Glutamatergic neuron (in vitro differentiated cells): ENCODE measurements around the gene RBFA. TPM values are rescaled to one million over a fixed set of nuclear protein-coding genes. Genes with fewer than 3 reads are reported as not detected.

Source experiments
- DNase-seq: peaks from one replicate; pipeline ENCODE4 v3.0.0; 2022
- H3K27ac Mint-ChIP-seq: one replicate; pipeline ENCODE4 v1.8.0; 2020; ENCODE audit warnings: mild to moderate bottlenecking, mixed read lengths, inconsistent platforms; ENCODE audit not compliant: unreplicated experiment
- H3K27me3 Mint-ChIP-seq: one replicate; pipeline ENCODE4 v1.8.0; 2020; ENCODE audit warnings: mild to moderate bottlenecking, moderate library complexity, mixed read lengths, inconsistent platforms; ENCODE audit not compliant: unreplicated experiment
- H3K36me3 Mint-ChIP-seq: one replicate; pipeline ENCODE4 v1.8.0; 2020; ENCODE audit warnings: mild to moderate bottlenecking, mixed read lengths, inconsistent platforms; ENCODE audit not compliant: unreplicated experiment
- H3K4me1 Mint-ChIP-seq: one replicate; pipeline ENCODE4 v1.8.0; 2020; ENCODE audit warnings: mild to moderate bottlenecking, low read depth, mixed read lengths, inconsistent platforms; ENCODE audit not compliant: unreplicated experiment
- H3K4me3 Mint-ChIP-seq: one replicate; pipeline ENCODE4 v1.8.0; 2020; ENCODE audit warnings: mild to moderate bottlenecking, mixed read lengths, inconsistent platforms; ENCODE audit not compliant: unreplicated experiment
- H3K9me3 Mint-ChIP-seq: one replicate; pipeline ENCODE4 v1.8.0; 2020; ENCODE audit warnings: mild to moderate bottlenecking, moderate library complexity, mixed read lengths, inconsistent platforms; ENCODE audit not compliant: unreplicated experiment
- total RNA-seq: library from RNA; stranded (reverse); fragmentation: NEBNext Ultra II Directional; extraction: Animal tissue kit (Norgen Biotek cat#: 25700); gene quantifications from one replicate; pipeline ENCODE4 v1.2.1, GENCODE V29; 2021; ENCODE audit not compliant: unreplicated experiment
- TF ChIP-seq, protein P1 (sequence below): fragments of 200-600 bp; sonication (generic); IDR thresholded peaks from one replicate; pipeline ENCODE4 v1.5.0; 2021; ENCODE audit not compliant: partially characterized antibody, unreplicated experiment

The RBFA gene
- total RNA-seq, 1 donor from 2014 or later = 94.6 TPM

GRCh38 chr18:80067321-80067720 lies 33.1 kb downstream of the RBFA start:
- H3K9me3 Mint-ChIP-seq = peaks cover 3% of the 10 kb centered on the region
- H3K36me3 Mint-ChIP-seq = peaks cover 9% of the 10 kb centered on the region
- no peak overlapping the region for H3K27ac Mint-ChIP-seq
- H3K4me3 Mint-ChIP-seq = no peak overlapping the region
- no peaks in the 10 kb centered on the region for H3K27me3 Mint-ChIP-seq
- no peak for DNase-seq
- H3K4me1 Mint-ChIP-seq = no peaks in the 10 kb centered on the region
- TF ChIP-seq, protein P1, sequence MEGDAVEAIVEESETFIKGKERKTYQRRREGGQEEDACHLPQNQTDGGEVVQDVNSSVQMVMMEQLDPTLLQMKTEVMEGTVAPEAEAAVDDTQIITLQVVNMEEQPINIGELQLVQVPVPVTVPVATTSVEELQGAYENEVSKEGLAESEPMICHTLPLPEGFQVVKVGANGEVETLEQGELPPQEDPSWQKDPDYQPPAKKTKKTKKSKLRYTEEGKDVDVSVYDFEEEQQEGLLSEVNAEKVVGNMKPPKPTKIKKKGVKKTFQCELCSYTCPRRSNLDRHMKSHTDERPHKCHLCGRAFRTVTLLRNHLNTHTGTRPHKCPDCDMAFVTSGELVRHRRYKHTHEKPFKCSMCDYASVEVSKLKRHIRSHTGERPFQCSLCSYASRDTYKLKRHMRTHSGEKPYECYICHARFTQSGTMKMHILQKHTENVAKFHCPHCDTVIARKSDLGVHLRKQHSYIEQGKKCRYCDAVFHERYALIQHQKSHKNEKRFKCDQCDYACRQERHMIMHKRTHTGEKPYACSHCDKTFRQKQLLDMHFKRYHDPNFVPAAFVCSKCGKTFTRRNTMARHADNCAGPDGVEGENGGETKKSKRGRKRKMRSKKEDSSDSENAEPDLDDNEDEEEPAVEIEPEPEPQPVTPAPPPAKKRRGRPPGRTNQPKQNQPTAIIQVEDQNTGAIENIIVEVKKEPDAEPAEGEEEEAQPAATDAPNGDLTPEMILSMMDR = no peak

DNA sequence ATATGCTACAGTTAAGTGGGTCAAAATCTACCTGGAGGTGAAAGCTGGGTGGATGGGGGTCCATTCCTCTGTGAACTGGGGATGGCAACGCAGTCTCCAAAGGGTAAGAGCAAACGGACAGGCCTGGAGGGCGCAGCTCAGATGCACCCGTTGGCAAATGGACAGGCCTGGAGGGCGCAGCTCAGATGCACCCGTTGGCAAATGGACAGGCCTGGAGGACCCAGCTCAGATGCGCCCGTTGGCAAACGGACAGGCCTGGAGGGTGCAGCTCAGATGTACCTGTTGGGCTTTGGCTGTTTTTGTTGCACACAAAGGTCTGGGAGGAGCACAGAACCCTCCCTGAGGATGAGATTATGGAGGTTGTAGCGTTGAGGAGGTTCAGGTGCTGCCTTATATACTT lies 33.7 kb downstream of the RBFA start:
- Mint-ChIP-seq H3K27ac (no peak overlapping the region), H3K27me3 (no peaks in the 10 kb centered on the region), H3K9me3 (peaks cover 3% of the 10 kb centered on the region), H3K4me1 (no peaks in the 10 kb centered on the region), H3K36me3 (peaks cover 4% of the 10 kb centered on the region), H3K4me3 (no peak overlapping the region)
- no peak for DNase-seq
- TF ChIP-seq, protein P1 = no peak

GRCh38 chr18:80068571-80069272 lies 34.5 kb downstream of the RBFA start:
- H3K4me1 Mint-ChIP-seq = no peaks in the 10 kb centered on the region
- H3K36me3 Mint-ChIP-seq = peaks cover under 1% of the 10 kb centered on the region
- no peaks in the 10 kb centered on the region for H3K27me3 Mint-ChIP-seq
- H3K9me3 Mint-ChIP-seq = peaks cover 3% of the 10 kb centered on the region
- H3K27ac Mint-ChIP-seq = no peak overlapping the region
- no peak overlapping the region for H3K4me3 Mint-ChIP-seq
- no peak for DNase-seq
- TF ChIP-seq, protein P1 = no peak

GRCh38 chr18:80070825-80071224 lies 36.6 kb downstream of the RBFA start:
- Mint-ChIP-seq H3K4me3 (no peak overlapping the region), H3K4me1 (no peaks in the 10 kb centered on the region), H3K27me3 (no peaks in the 10 kb centered on the region), H3K36me3 (peaks cover 3% of the 10 kb centered on the region), H3K27ac (no peak overlapping the region), H3K9me3 (peaks cover 8% of the 10 kb centered on the region)
- TF ChIP-seq, protein P1 = no peak
- no peak for DNase-seq

DNA sequence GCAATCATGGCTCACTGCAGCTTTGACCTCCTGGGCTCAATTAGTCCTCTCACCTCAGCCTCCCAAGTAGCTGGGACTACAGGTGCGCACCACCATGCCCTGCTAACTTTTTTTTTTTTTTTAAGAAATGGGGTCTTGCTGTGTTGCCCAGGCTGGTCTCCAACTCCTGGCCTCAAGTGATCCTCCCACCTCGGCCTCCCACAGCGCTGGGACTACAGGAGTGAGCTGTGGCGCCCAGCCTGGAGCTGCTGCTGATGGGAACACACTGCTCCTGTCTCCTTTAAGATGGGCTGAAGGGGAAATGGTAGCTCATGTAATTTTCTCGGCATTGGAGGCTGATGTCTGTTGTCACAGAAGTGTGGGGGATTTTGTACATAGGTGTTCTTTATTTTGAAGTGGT lies 39.9 kb downstream of the RBFA start:
- H3K9me3 Mint-ChIP-seq = peaks cover 9% of the 10 kb centered on the region
- peaks cover 5% of the 10 kb centered on the region for H3K27me3 Mint-ChIP-seq
- peaks cover 13% of the 10 kb centered on the region for H3K36me3 Mint-ChIP-seq
- H3K4me1 Mint-ChIP-seq = no peaks in the 10 kb centered on the region
- no peak overlapping the region for H3K4me3 Mint-ChIP-seq
- no peak overlapping the region for H3K27ac Mint-ChIP-seq
- DNase-seq = no peak
- TF ChIP-seq, protein P1 = no peak
